IMR-90 (cell line): Measurements from ENCODE around the gene ARHGAP8.

Experiments used
- CEBPB ChIP-seq: IDR thresholded peaks from 2 replicates; pipeline ENCODE4 v1.6.1; 2012; ENCODE audit warnings: low read depth, low read length, improper control_type of control experiment
- POLR2A ChIP-seq: IDR thresholded peaks from 2 replicates; pipeline ENCODE4 v1.6.1; 2012; ENCODE audit warnings: mild to moderate bottlenecking, low read depth, low read length

DNA sequence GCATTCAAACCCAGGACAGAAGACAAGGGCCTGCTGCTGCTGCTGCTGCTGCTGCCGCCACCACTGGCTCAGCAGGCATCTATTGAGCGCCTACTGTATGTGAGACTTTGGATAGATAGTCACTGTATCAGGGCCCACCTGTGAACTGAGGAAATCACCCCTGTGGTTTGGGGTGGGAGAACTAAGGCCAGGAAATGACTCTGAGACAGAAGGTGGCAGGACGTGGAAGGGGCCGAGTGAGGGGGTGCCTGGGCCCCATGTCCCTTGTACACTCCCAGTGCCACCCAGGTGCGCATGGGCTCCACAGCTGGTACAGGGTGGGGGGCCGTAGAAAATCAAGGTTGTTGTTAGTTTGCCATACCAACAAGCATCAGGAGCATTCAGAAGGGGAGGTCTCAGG, 50.6 kb downstream of the ARHGAP8 start:
- no peak for TF ChIP-seq POLR2A
- no peak for TF ChIP-seq CEBPB
